Colon (tissue), 2 donors: ENCODE measurements around the gene BRINP1.

Source experiments
- FAIRE-seq: peaks from 2 replicates; lab custom pipeline; 2012; peaks lifted over from hg19 to GRCh38; lab: Jason Lieb, UNC
- donor health status: control.
- donor health status: control.

The BRINP1 gene

GRCh38 chr9:119343059-119343990, 25.9 kb downstream of the BRINP1 start:
- FAIRE-seq: no peak

GRCh38 chr9:119339056-119339455, 30.2 kb downstream of the BRINP1 start:
- FAIRE-seq: no peak

GRCh38 chr9:119337573-119337972, 31.7 kb downstream of the BRINP1 start:
- no peak for FAIRE-seq

GRCh38 chr9:119334745-119335144, 34.5 kb downstream of the BRINP1 start:
- FAIRE-seq: no peak

- FAIRE-seq: no peak
Measured at GRCh38 chr9:119333507-119334229, 35.6 kb downstream of the BRINP1 start.

- no peak for FAIRE-seq
Measured at GRCh38 chr9:119332522-119332921, 36.7 kb downstream of the BRINP1 start.

GRCh38 chr9:119322184-119322583, 47.1 kb downstream of the BRINP1 start:
- FAIRE-seq: no peak

GRCh38 chr9:119318371-119318770, 50.9 kb downstream of the BRINP1 start:
- FAIRE-seq: no peak

GRCh38 chr9:119313846-119314245, 55.4 kb downstream of the BRINP1 start:
- no peak for FAIRE-seq

GRCh38 chr9:119310741-119311140, 58.5 kb downstream of the BRINP1 start:
- FAIRE-seq: no peak

GRCh38 chr9:119307471-119307870, 61.8 kb downstream of the BRINP1 start:
- no peak for FAIRE-seq

GRCh38 chr9:119304555-119304954, 64.7 kb downstream of the BRINP1 start:
- FAIRE-seq: no peak

GRCh38 chr9:119302988-119303698, 66.1 kb downstream of the BRINP1 start:
- no peak for FAIRE-seq

GRCh38 chr9:119298076-119298853, 71.0 kb downstream of the BRINP1 start:
- FAIRE-seq: no peak

GRCh38 chr9:119291554-119291953, 77.7 kb downstream of the BRINP1 start:
- no peak for FAIRE-seq

GRCh38 chr9:119289740-119290433, 79.3 kb downstream of the BRINP1 start:
- FAIRE-seq: no peak

- FAIRE-seq: no peak
Measured at GRCh38 chr9:119284587-119285337, 84.5 kb downstream of the BRINP1 start.

- FAIRE-seq: no peak
Measured at GRCh38 chr9:119284118-119284517, 85.1 kb downstream of the BRINP1 start.

GRCh38 chr9:119283078-119283794, 86.0 kb downstream of the BRINP1 start:
- FAIRE-seq: no peak
